Stimulated activated naive CD8-positive, alpha-beta T cell treated with anti-CD3 and anti-CD28 coated beads, Interleukin-15, Interleukin-2, amounts not matched to agents 100 ng/mL and 50 ng/mL, for 24 hours (primary cell): Measurements from ENCODE around the gene FBXO38.
A peak's percentile ranks its signal among the peaks of the same experiment; 100 is the strongest.

Experiments used
- H3K27ac Mint-ChIP-seq: one replicate; pipeline ENCODE4 v1.8.0; 2021; ENCODE audit warnings: mild to moderate bottlenecking, mixed read lengths
- H3K27me3 Mint-ChIP-seq: one replicate; pipeline ENCODE4 v1.8.0; 2021; ENCODE audit warnings: mixed read lengths
- H3K36me3 Mint-ChIP-seq: one replicate; pipeline ENCODE4 v1.8.0; 2021; ENCODE audit warnings: low read depth, mixed read lengths
- H3K4me1 Mint-ChIP-seq: one replicate; pipeline ENCODE4 v1.8.0; 2021; ENCODE audit warnings: low read depth, mixed read lengths
- H3K4me3 Mint-ChIP-seq: one replicate; pipeline ENCODE4 v1.8.0; 2021; ENCODE audit warnings: mild to moderate bottlenecking, mixed read lengths
- H3K9me3 Mint-ChIP-seq: one replicate; pipeline ENCODE4 v1.8.0; 2021; ENCODE audit warnings: mixed read lengths

Gene FBXO38

GRCh38 chr5:148433826-148434225, 50.1 kb downstream of the FBXO38 start:
- peaks cover 61% of the 10 kb centered on the region for H3K36me3 Mint-ChIP-seq
- no peaks in the 10 kb centered on the region for H3K27me3 Mint-ChIP-seq
- peaks cover 26% of the 10 kb centered on the region for H3K4me1 Mint-ChIP-seq
- no peak overlapping the region for H3K4me3 Mint-ChIP-seq
- peak overlapping the region; percentile 6 for H3K27ac Mint-ChIP-seq
- H3K9me3 Mint-ChIP-seq, result no peaks in the 10 kb centered on the region

GRCh38 chr5:148436029-148436428, 52.3 kb downstream of the FBXO38 start:
- peaks cover 70% of the 10 kb centered on the region for H3K36me3 Mint-ChIP-seq
- peaks cover 19% of the 10 kb centered on the region for H3K4me1 Mint-ChIP-seq
- no peak overlapping the region for H3K4me3 Mint-ChIP-seq
- no peak overlapping the region for H3K27ac Mint-ChIP-seq
- H3K27me3 Mint-ChIP-seq, result no peaks in the 10 kb centered on the region
- H3K9me3 Mint-ChIP-seq, result no peaks in the 10 kb centered on the region

- Mint-ChIP-seq H3K27me3 (no peaks in the 10 kb centered on the region), H3K4me3 (peak overlapping the region; percentile 71), H3K27ac (peak overlapping the region; percentile 95), H3K4me1 (peaks cover 19% of the 10 kb centered on the region), H3K36me3 (peaks cover 75% of the 10 kb centered on the region), H3K9me3 (no peaks in the 10 kb centered on the region)
Observed at GRCh38 chr5:148437249-148437648, 53.5 kb downstream of the FBXO38 start.

- Mint-ChIP-seq H3K4me1 (peaks cover 19% of the 10 kb centered on the region), H3K4me3 (no peak overlapping the region), H3K9me3 (no peaks in the 10 kb centered on the region), H3K27ac (peak overlapping the region; percentile 72), H3K36me3 (peaks cover 67% of the 10 kb centered on the region), H3K27me3 (no peaks in the 10 kb centered on the region)
Observed at GRCh38 chr5:148438933-148439332, 55.2 kb downstream of the FBXO38 start.

DNA sequence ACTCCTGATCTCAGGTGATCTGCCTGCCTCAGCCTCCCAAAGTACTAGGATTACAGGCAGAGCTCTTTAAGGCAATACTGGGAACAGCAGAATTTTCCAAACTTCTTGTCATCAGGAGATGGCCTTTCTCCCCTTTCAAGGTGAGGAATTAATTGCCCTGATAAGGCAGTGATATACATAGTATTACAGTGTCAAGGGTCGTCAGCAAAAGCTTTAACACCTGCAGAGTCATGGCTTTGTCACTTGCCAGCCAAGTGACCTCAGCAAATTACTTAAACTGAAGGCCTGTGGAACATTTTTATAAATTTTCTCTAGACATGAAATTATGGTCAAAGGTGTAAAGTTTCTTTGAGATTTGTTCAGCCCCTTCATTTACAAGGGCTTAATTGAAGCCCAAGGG, 59.5 kb downstream of the FBXO38 start:
- peaks cover under 1% of the 10 kb centered on the region for H3K4me1 Mint-ChIP-seq
- peaks cover 39% of the 10 kb centered on the region for H3K36me3 Mint-ChIP-seq
- no peaks in the 10 kb centered on the region for H3K27me3 Mint-ChIP-seq
- no peak overlapping the region for H3K4me3 Mint-ChIP-seq
- no peak overlapping the region for H3K27ac Mint-ChIP-seq
- no peaks in the 10 kb centered on the region for H3K9me3 Mint-ChIP-seq

- Mint-ChIP-seq H3K9me3 (no peaks in the 10 kb centered on the region), H3K27ac (no peak overlapping the region), H3K27me3 (no peaks in the 10 kb centered on the region), H3K4me1 (no peaks in the 10 kb centered on the region), H3K36me3 (peaks cover 34% of the 10 kb centered on the region), H3K4me3 (no peak overlapping the region)
Observed at GRCh38 chr5:148443998-148444397, 60.2 kb downstream of the FBXO38 start.

GRCh38 chr5:148445578-148445977, 61.8 kb downstream of the FBXO38 start:
- H3K4me3 Mint-ChIP-seq, result no peak overlapping the region
- H3K4me1 Mint-ChIP-seq, result no peaks in the 10 kb centered on the region
- H3K27ac Mint-ChIP-seq, result no peak overlapping the region
- no peaks in the 10 kb centered on the region for H3K27me3 Mint-ChIP-seq
- H3K36me3 Mint-ChIP-seq, result peaks cover 20% of the 10 kb centered on the region
- no peaks in the 10 kb centered on the region for H3K9me3 Mint-ChIP-seq

GRCh38 chr5:148446611-148447010, 62.9 kb downstream of the FBXO38 start:
- H3K4me3 Mint-ChIP-seq, result no peak overlapping the region
- no peaks in the 10 kb centered on the region for H3K9me3 Mint-ChIP-seq
- H3K4me1 Mint-ChIP-seq, result no peaks in the 10 kb centered on the region
- H3K36me3 Mint-ChIP-seq, result peaks cover 11% of the 10 kb centered on the region
- H3K27ac Mint-ChIP-seq, result peak overlapping the region; percentile 24
- H3K27me3 Mint-ChIP-seq, result no peaks in the 10 kb centered on the region

DNA sequence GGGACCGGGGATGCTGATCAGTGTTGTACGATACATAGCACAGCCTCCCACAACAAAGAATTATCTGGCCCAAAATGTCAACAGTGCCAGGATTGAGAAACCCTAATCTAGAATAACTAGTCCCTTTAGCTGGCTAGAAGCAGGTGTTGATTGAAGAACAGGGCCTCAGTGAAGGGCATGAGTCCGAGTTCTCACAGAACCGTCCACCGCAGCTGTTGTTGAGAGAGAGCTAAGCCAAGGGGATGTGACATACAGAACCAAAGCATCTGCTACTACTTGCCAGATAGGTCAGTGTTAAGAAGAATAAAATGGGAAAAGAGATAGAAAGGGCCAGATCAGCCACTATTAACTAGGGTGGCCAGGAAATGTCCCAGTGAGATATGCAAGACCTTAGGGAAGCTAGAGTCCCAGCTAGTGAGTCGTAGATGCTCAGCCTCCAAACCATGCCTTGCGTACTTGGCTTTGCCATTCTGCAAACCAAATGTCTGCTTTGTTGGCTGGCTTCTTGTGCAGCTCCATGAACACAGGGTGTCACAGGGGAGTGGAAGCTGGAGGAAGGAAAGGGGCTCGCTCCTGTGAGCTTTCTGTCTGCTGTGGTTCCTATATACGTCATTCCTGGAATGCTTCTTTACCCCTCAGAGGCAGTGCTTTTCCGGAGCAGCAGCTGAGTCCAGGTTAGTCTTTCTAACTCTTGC, 68.9 kb downstream of the FBXO38 start:
- no peaks in the 10 kb centered on the region for H3K36me3 Mint-ChIP-seq
- H3K9me3 Mint-ChIP-seq, result no peaks in the 10 kb centered on the region
- no peak overlapping the region for H3K4me3 Mint-ChIP-seq
- peaks cover 17% of the 10 kb centered on the region for H3K27me3 Mint-ChIP-seq
- no peak overlapping the region for H3K27ac Mint-ChIP-seq
- no peaks in the 10 kb centered on the region for H3K4me1 Mint-ChIP-seq

- Mint-ChIP-seq H3K4me1 (peaks cover 14% of the 10 kb centered on the region), H3K9me3 (no peaks in the 10 kb centered on the region), H3K36me3 (no peaks in the 10 kb centered on the region), H3K4me3 (no peak overlapping the region), H3K27me3 (peaks cover 28% of the 10 kb centered on the region), H3K27ac (no peak overlapping the region)
Observed at GRCh38 chr5:148454576-148454975, 70.8 kb downstream of the FBXO38 start.

DNA sequence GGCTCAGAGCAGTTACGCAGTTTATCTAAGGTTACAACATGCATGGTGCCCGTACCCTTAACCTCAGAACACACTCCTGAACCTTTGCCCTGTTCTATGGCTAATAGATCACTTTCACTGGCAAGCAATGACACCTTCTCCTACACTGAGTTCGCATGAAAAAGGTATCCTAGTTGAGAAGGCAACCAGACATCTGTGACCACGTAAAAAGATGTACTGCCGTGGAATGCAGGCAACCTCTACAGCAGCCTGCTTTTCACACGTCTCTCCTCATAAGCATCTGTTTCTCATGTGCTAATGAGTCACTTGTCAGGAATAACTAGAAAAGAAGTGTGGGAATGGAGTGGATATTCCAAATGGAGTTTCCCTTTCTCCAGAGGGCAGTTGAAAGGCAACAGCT, 71.4 kb downstream of the FBXO38 start:
- Mint-ChIP-seq H3K9me3 (no peaks in the 10 kb centered on the region), H3K4me3 (no peak overlapping the region), H3K27me3 (peaks cover 34% of the 10 kb centered on the region), H3K36me3 (no peaks in the 10 kb centered on the region), H3K4me1 (peaks cover 21% of the 10 kb centered on the region), H3K27ac (no peak overlapping the region)

DNA sequence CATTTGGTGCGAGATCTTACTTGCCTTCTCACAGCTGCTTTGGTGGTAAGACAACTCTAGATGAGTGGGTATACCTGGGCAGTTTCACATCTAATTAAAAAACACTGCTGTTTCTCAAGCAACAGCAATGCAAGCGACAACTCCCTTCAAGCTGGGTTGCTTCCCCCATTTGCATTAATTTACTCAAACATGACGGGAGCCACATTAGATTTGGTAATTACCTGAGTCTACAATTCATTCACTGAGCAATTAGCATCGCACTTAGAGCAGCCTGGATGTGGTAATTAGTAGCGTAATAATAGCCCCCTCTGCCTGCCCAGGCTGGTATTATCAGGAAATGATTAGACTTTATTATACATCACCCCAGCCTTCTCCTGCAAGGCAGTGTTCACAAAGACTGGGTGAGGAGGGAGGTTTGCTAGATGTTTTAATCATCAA, 73.4 kb downstream of the FBXO38 start:
- Mint-ChIP-seq H3K36me3 (no peaks in the 10 kb centered on the region), H3K27ac (no peak overlapping the region), H3K9me3 (no peaks in the 10 kb centered on the region), H3K4me1 (peaks cover 25% of the 10 kb centered on the region), H3K4me3 (no peak overlapping the region), H3K27me3 (peaks cover 49% of the 10 kb centered on the region)

DNA sequence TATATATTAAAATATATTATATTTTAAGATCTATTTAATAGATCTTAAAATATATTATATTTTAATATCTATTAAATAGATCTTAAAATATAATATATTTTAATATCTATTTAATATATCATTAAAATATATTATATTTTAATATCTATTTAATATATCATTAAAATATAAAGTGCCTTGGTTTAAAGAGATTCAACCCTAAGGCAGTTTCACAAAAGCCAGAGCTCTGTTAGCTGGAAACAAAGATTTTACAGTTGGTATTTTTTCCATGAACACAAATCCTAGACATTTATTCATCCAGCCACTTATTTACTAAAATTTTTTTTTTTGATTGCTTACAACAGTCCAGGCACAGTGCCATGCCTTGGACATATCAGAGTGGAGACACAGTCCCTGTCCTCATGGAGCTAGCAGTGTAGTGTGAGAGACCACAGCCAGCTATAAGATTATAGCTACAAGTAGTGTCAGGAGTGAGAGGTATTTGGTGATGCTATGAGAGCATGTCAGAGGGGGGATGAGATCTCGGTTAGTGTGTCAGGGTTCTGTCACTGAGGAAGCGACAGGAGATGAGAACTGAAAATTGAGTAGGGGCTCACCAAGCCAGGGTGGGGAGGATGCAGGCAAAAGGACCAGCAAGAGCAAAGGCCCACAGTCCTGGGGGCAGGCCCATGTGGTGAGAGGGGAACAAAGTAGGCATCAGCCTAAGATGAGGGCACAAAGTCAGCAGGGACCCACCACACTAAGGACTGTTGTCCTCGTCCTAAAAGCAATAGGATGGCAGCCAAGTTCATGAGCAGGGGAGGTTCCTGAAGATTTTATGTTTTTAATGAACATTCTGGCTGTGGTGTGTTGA, 74.5 kb downstream of the FBXO38 start:
- Mint-ChIP-seq H3K9me3 (no peaks in the 10 kb centered on the region), H3K36me3 (no peaks in the 10 kb centered on the region), H3K27me3 (peaks cover 50% of the 10 kb centered on the region), H3K4me3 (no peak overlapping the region), H3K27ac (no peak overlapping the region), H3K4me1 (peaks cover 25% of the 10 kb centered on the region)

- Mint-ChIP-seq H3K4me3 (no peak overlapping the region), H3K9me3 (no peaks in the 10 kb centered on the region), H3K27me3 (peaks cover 52% of the 10 kb centered on the region), H3K36me3 (no peaks in the 10 kb centered on the region), H3K27ac (peak overlapping the region; percentile 85), H3K4me1 (peaks cover 25% of the 10 kb centered on the region)
Observed at GRCh38 chr5:148459669-148460068, 75.9 kb downstream of the FBXO38 start.

DNA sequence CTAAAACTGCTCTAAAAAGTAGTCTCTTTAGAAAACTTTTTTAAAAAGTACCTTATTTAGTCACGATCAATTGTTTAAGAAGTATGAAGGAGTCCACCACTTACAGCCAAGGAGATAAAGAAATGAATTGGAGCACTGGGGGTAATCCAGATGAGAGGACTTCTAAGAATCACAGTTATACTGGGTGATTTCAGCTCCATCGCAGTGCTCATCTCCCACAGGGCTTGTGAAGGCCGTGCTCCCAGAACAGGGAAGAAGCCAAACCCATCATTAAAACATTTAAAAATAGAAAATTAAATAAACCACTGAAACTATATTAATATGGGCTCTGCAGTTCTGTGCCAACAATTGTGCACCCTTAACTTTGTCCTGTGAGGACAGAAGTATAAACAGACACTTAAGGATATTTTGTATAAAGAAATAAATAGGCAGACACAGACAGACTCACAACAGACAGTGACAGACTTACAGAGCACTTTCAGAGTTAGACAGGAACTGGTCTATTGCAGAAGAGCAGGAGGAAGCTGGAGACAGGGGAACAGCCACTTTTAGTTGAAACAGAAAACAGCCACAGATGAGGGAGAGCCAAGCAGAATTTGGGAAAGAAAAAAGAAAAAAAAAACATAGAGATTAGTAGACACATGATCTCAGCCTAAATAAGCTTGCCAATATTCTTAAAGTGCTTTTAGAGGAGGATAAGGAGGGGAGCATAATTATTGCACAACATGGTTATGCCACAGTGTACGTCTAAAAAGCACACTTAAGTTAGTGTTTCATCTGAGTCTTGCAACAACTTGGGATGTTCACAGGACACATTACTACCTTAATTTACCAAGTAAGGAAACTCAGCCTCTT, 81.8 kb downstream of the FBXO38 start:
- Mint-ChIP-seq H3K9me3 (no peaks in the 10 kb centered on the region), H3K4me1 (no peaks in the 10 kb centered on the region), H3K27me3 (peaks cover 16% of the 10 kb centered on the region), H3K36me3 (no peaks in the 10 kb centered on the region), H3K4me3 (no peak overlapping the region), H3K27ac (no peak overlapping the region)
